Glomerular endothelial cell (primary cell): ENCODE data around the gene TUBB8. TPM values are rescaled to one million over a fixed set of nuclear protein-coding genes. Genes with fewer than 3 reads are reported as not detected.
"Not testable (repeated sequence)": the region's sequence is repeated elsewhere in the genome, so short reads cannot be mapped to it uniquely, and the experiment has no call there.

Source experiments
- DNase-seq: peaks from one replicate; pipeline ENCODE4 v3.0.0-alpha.2; 2011; ENCODE audit warnings: low read depth, low spot score; ENCODE audit errors: extremely low read depth
- total RNA-seq: library from RNA; depleted of rRNA; stranded (reverse); fragments of >200 nt; gene quantifications from 2 replicates; pipeline ENCODE4 v1.2.3, GENCODE V29; 2015

The TUBB8 gene
- total RNA-seq, 1 donor from 2014 or later: not detected

- not testable (repeated sequence) for DNase-seq
These were observed 830 bp upstream of the TUBB8 start for GRCh38 chr10:49926-50325.

GRCh38 chr10:47864-48263 lies 1.2 kb downstream of the TUBB8 start:
- not testable (repeated sequence) for DNase-seq

GRCh38 chr10:13315-13635 lies 35.8 kb downstream of the TUBB8 start:
- not testable (repeated sequence) for DNase-seq

- not testable (repeated sequence) for DNase-seq
These were observed 36.4 kb downstream of the TUBB8 start for GRCh38 chr10:12444-13314.

GRCh38 chr10:11260-11659 lies 37.8 kb downstream of the TUBB8 start:
- not testable (repeated sequence) for DNase-seq

- DNase-seq: not testable (repeated sequence)
These were observed 38.7 kb downstream of the TUBB8 start for GRCh38 chr10:10261-10971.

Other genes starting within 250 kb of the TUBB8 start
- gene ZMYND11, start 86.2 kb upstream of the TUBB8 start, total RNA-seq: 31.6 and 43.7 TPM in 2 replicates